HepG2 (cell line): Measurements from ENCODE around the gene NUDT1. TPM values are rescaled to one million over a fixed set of nuclear protein-coding genes. Genes with fewer than 3 reads are reported as not detected.

ENCODE experiments used
- ISX ChIP-seq: sonication (generic); formaldehyde crosslinking; conservative IDR thresholded peaks from 2 replicates; pipeline ENCODE4 v1.5.0; 2020; ENCODE audit warnings: missing genetic modification reagents
- POLR2AphosphoS5 ChIP-seq: IDR thresholded peaks from 2 replicates; pipeline ENCODE4 v1.6.1; 2012; ENCODE audit warnings: low read depth, low read length
- ZBTB1 ChIP-seq: sonication (generic); formaldehyde crosslinking; IDR thresholded peaks from 2 replicates; pipeline ENCODE4 v1.4.0; 2020; ENCODE audit warnings: missing genetic modification reagents, borderline replicate concordance
- polyA plus RNA-seq, 8 experiments: library from polyadenylated mRNA; depleted of rRNA in 3 of 8; stranded (reverse) in 7 of 8; unstranded in 1 of 8; fragments of >200 nt; fragmentation: Illumina TruSeq in 4 of 8; extraction: Trizol in 4 of 8; gene quantifications; 2 replicates each; pipeline versions ENCODE4 v1.2.1 to v1.2.3, GENCODE V29; 2011 to 2016; ENCODE audit warnings: low read depth in 4 of 8, missing spikeins in 1 of 8, mixed read lengths in 1 of 8; ENCODE audit not compliant: insufficient read depth in 1 of 8
- total RNA-seq, 5 experiments: library from RNA; depleted of rRNA; stranded (reverse); fragments of >200 nt; fragmentation: Illumina TruSeq; extraction: Trizol; gene quantifications; 2 replicates each; pipeline ENCODE4 v1.2.3, GENCODE V29; 2016; ENCODE audit warnings: low read depth in 1 of 5
- TF ChIP-seq, protein P1 (sequence below): sonication (generic); formaldehyde crosslinking; IDR thresholded peaks from 2 replicates; pipeline ENCODE4 v1.4.0; 2020; ENCODE audit warnings: missing genetic modification reagents, borderline replicate concordance
- TF ChIP-seq, protein P2 (sequence below): sonication (generic); formaldehyde crosslinking; IDR thresholded peaks from 2 replicates; pipeline ENCODE4 v1.4.0; 2020; ENCODE audit warnings: missing genetic modification reagents
- TF ChIP-seq, protein P3 (sequence below): sonication (generic); formaldehyde crosslinking; IDR thresholded peaks from 2 replicates; pipeline ENCODE4 v1.4.0; 2020; ENCODE audit warnings: missing genetic modification reagents
- TF ChIP-seq, protein P4 (sequence below): sonication (generic); formaldehyde crosslinking; IDR thresholded peaks from 2 replicates; pipeline ENCODE4 v1.5.0; 2020; ENCODE audit warnings: mild to moderate bottlenecking, missing genetic modification reagents, borderline replicate concordance

NUDT1 gene
- total and polyA plus RNA-seq, 2 of the 13 experiments (the other 11 are each of a cell fraction or from before 2014, with no cell fraction given), result 9.1 to 26.8 TPM

DNA sequence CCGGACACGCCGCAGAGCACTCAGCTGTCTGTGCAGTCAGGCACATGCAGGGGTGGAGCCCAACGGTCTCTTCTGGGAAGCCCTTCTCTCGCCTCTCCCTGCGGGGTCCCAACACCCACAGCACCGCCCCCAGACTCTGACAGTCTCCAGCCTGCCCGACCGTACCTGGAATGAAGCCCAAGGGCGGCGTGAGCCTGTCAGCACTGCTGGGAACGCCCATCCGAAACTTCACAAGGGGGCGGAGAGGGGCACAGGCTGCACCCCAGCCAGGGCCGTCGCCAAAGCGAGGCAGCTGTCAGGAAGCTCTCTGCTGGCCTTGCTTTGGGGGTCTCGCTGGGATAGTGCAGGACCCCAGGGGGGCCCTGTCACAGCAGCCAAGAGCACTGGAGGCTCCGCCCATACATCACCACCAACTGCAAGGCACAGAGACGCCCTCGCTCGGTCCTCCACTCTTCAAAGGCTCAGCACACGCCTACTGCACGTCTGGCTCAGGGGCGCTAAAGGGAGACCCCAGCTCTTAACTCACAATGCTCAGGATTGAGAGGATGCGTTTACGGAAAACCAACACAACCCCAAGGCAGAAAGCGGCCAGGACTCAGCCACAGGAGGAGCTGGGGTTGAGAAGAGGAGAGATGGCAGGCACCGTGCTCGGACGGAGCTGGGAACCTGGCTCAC lies 40.2 kb upstream of the NUDT1 start (continued):
- TF ChIP-seq ZBTB1 (CRISPR knock-in tag) (no peak), ISX (CRISPR knock-in tag) (no peak), POLR2AphosphoS5 (no peak)
- TF ChIP-seq, protein P1, sequence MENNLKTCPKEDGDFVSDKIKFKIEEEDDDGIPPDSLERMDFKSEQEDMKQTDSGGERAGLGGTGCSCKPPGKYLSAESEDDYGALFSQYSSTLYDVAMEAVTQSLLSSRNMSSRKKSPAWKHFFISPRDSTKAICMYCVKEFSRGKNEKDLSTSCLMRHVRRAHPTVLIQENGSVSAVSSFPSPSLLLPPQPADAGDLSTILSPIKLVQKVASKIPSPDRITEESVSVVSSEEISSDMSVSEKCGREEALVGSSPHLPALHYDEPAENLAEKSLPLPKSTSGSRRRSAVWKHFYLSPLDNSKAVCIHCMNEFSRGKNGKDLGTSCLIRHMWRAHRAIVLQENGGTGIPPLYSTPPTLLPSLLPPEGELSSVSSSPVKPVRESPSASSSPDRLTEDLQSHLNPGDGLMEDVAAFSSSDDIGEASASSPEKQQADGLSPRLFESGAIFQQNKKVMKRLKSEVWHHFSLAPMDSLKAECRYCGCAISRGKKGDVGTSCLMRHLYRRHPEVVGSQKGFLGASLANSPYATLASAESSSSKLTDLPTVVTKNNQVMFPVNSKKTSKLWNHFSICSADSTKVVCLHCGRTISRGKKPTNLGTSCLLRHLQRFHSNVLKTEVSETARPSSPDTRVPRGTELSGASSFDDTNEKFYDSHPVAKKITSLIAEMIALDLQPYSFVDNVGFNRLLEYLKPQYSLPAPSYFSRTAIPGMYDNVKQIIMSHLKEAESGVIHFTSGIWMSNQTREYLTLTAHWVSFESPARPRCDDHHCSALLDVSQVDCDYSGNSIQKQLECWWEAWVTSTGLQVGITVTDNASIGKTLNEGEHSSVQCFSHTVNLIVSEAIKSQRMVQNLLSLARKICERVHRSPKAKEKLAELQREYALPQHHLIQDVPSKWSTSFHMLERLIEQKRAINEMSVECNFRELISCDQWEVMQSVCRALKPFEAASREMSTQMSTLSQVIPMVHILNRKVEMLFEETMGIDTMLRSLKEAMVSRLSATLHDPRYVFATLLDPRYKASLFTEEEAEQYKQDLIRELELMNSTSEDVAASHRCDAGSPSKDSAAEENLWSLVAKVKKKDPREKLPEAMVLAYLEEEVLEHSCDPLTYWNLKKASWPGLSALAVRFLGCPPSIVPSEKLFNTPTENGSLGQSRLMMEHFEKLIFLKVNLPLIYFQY (CRISPR knock-in tag), result no peak
- TF ChIP-seq, protein P2, sequence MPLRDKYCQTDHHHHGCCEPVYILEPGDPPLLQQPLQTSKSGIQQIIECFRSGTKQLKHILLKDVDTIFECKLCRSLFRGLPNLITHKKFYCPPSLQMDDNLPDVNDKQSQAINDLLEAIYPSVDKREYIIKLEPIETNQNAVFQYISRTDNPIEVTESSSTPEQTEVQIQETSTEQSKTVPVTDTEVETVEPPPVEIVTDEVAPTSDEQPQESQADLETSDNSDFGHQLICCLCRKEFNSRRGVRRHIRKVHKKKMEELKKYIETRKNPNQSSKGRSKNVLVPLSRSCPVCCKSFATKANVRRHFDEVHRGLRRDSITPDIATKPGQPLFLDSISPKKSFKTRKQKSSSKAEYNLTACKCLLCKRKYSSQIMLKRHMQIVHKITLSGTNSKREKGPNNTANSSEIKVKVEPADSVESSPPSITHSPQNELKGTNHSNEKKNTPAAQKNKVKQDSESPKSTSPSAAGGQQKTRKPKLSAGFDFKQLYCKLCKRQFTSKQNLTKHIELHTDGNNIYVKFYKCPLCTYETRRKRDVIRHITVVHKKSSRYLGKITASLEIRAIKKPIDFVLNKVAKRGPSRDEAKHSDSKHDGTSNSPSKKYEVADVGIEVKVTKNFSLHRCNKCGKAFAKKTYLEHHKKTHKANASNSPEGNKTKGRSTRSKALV (CRISPR knock-in tag), result no peak
- TF ChIP-seq, protein P3, sequence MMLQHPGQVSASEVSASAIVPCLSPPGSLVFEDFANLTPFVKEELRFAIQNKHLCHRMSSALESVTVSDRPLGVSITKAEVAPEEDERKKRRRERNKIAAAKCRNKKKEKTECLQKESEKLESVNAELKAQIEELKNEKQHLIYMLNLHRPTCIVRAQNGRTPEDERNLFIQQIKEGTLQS (CRISPR knock-in tag), result no peak
- TF ChIP-seq, protein P4, sequence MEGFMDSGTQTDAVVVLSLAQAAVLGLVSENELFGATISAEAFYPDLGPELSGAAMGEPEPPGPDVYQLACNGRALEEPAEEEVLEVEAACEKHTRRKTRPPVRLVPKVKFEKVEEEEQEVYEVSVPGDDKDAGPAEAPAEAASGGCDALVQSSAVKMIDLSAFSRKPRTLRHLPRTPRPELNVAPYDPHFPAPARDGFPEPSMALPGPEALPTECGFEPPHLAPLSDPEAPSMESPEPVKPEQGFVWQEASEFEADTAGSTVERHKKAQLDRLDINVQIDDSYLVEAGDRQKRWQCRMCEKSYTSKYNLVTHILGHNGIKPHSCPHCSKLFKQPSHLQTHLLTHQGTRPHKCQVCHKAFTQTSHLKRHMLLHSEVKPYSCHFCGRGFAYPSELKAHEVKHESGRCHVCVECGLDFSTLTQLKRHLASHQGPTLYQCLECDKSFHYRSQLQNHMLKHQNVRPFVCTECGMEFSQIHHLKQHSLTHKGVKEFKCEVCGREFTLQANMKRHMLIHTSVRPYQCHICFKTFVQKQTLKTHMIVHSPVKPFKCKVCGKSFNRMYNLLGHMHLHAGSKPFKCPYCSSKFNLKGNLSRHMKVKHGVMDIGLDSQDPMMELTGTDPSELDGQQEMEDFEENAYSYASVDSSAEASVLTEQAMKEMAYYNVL (CRISPR knock-in tag), result no peak
